Activated CD4-positive, CD25-positive, alpha-beta regulatory T cell (primary cell): ENCODE results near the gene PRPSAP1.
A peak's percentile ranks its signal among the peaks of the same experiment; 100 is the strongest.

Source experiments
- DNase-seq, 4 experiments: peaks; one replicate each; lab custom pipeline; 2025; lab: John Stamatoyannopoulos, UW

The PRPSAP1 gene

GRCh38 chr17:76265624-76266243, 88.0 kb downstream of the PRPSAP1 start:
- peak in 3 of 4 experiments; percentile 27 to 42 (median 39) for DNase-seq

GRCh38 chr17:76264755-76265623, 88.7 kb downstream of the PRPSAP1 start, which contains the start of gene UBALD2:
Gene UBALD2 (plus strand): TSS chr17:76265348. CDS start chr17:76265506, 158 bp downstream.
- DNase-seq: peak; percentile 96 to 99 (median 97)

- no peak for DNase-seq
Measured at GRCh38 chr17:76264425-76264754, 89.3 kb downstream of the PRPSAP1 start.

- DNase-seq: no peak
Measured at GRCh38 chr17:76263896-76264295, 89.8 kb downstream of the PRPSAP1 start.

GRCh38 chr17:76262732-76263344, 90.9 kb downstream of the PRPSAP1 start:
- no peak for DNase-seq

GRCh38 chr17:76261421-76262215, 92.1 kb downstream of the PRPSAP1 start:
- DNase-seq: no peak

GRCh38 chr17:76260669-76261068, 93.0 kb downstream of the PRPSAP1 start:
- DNase-seq: no peak

GRCh38 chr17:76260220-76260619, 93.5 kb downstream of the PRPSAP1 start:
- no peak for DNase-seq
